ENCODE results near the gene WDFY3. TPM values are rescaled to one million over a fixed set of nuclear protein-coding genes. Genes with fewer than 3 reads are reported as not detected.

The WDFY3 gene
- total and polyA plus RNA-seq, 2 experiments from 2014 or later, result 8.0 to 89.0 TPM

- TF ChIP-seq ETS1 (IDR thresholded peaks at IDR 0.05) (no peak), CTCF (conservative IDR thresholded peaks at IDR 0.05; ENCODE audit: low read depth in 2 of 2) (no peak)
Measured at GRCh38 chr4:84684361-84684760, 282.1 kb downstream of the WDFY3 start (continued).

- no peak overlapping the region for H3K4me3 ChIP-seq
- H4K20me1 ChIP-seq (replicated peaks; ENCODE audit: insufficient read depth), result peaks cover 7% of the 10 kb centered on the region; the same call in 1 of the 2 replicates
- no peaks in the 10 kb centered on the region for H3K27me3 ChIP-seq (ENCODE audit: insufficient read depth)
- peak overlapping the region; percentile 35; the same call in 1 of the 2 replicates for H3K27ac Mint-ChIP-seq
- no peak overlapping the region for H3K4me3 Mint-ChIP-seq
- no peak for ATAC-seq
- no peak overlapping the region for H3K4me2 ChIP-seq
- H3K9me3 Mint-ChIP-seq, result no peaks in the 10 kb centered on the region
- H3K27me3 Mint-ChIP-seq (ENCODE audit: insufficient read depth, low read depth, poor library complexity), result no peaks in the 10 kb centered on the region
- H3K36me3 ChIP-seq (ENCODE audit: insufficient read depth), result peaks cover 14% of the 10 kb centered on the region
- H3K9me2 ChIP-seq (ENCODE audit: insufficient read depth), result no peaks in the 10 kb centered on the region
- no peaks in the 10 kb centered on the region for H3K79me2 ChIP-seq (replicated peaks; ENCODE audit: insufficient read depth)
- H3K27ac ChIP-seq (ENCODE audit: low read depth), result 0 out of 2 replicates have a peak overlapping the region, but pooled peaks have one; percentile 19
- no peaks in the 10 kb centered on the region for H3F3A ChIP-seq (replicated peaks; ENCODE audit: low read depth)
- no peaks in the 10 kb centered on the region; the same call in 1 of the 2 replicates for H3K4me1 ChIP-seq (ENCODE audit: insufficient read depth)
- H2AFZ ChIP-seq, result no peak overlapping the region
- peaks cover 14% of the 10 kb centered on the region for H3K4me1 Mint-ChIP-seq
- no peak for DNase-seq (ENCODE audit: low spot score)
- no peak for TF ChIP-seq ZNF331 (CRISPR knock-in tag; IDR thresholded peaks at IDR 0.05; ENCODE audit: low read depth)
- TF ChIP-seq CTCF (conservative IDR thresholded peaks at IDR 0.05; ENCODE audit: low read depth in 2 of 2), result no peak
- TF ChIP-seq ZNF462 (CRISPR knock-in tag; IDR thresholded peaks at IDR 0.05), result no peak
- TF ChIP-seq JUNB (IDR thresholded peaks at IDR 0.05; ENCODE audit: unreplicated experiment), result no peak
- TF ChIP-seq NANOG (IDR thresholded peaks at IDR 0.05; ENCODE audit: borderline replicate concordance), result no peak
- no peak for TF ChIP-seq ZNF114 (CRISPR knock-in tag; IDR thresholded peaks at IDR 0.05)
- TF ChIP-seq EZH2phosphoT487 (IDR thresholded peaks at IDR 0.05; ENCODE audit: unreplicated experiment), result no peak
- no peak for TF ChIP-seq STAT1 (IDR thresholded peaks at IDR 0.05; ENCODE audit: unreplicated experiment)
- no peak for TF ChIP-seq EZH2 (IDR thresholded peaks at IDR 0.05; ENCODE audit: low read depth, unreplicated experiment)
- H3K36me3 Mint-ChIP-seq (ENCODE audit: low read depth), result peaks cover 63% of the 10 kb centered on the region
Measured at GRCh38 chr4:84683064-84683850, 283.2 kb downstream of the WDFY3 start.
